ENCODE data around the gene AIFM3.
"Not testable (repeated sequence)": the region's sequence is repeated elsewhere in the genome, so short reads cannot be mapped to it uniquely, and the experiment has no call there.

Gene AIFM3

DNA sequence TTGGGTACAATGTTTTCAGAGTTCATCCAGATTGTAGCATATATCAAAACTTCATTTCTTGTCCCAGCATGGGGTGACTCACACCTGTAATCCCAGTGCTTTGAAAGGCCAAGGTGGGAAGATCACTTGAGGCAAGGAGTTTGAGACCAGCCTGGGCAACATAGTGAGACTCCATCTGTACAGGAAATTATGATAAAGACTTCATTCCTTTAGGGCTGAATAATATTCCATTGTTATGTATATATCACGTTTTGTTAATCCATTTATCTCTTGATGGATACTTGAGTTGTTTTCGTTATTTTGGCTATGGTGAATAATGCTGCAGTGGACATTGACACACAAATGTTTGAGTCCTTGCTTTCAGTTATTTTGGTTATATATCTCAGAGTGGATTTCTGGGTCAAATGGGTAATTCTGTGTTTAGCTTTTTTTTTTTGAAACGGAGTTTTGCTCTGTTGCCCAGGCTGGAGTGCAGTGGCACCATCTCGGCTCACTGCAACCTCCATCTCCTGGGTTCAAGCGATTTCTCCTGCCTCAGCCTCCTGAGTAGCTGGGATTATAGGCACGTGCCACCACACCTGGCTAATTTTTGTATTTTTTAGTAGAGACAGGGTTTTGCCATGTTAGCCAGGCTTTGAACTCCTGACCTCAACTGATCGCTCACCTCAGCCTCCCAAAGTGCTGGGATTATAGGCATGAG, 24.7 kb upstream of the AIFM3 start:
- not testable (repeated sequence) for DNase-seq (ENCODE audit: low spot score)

DNA sequence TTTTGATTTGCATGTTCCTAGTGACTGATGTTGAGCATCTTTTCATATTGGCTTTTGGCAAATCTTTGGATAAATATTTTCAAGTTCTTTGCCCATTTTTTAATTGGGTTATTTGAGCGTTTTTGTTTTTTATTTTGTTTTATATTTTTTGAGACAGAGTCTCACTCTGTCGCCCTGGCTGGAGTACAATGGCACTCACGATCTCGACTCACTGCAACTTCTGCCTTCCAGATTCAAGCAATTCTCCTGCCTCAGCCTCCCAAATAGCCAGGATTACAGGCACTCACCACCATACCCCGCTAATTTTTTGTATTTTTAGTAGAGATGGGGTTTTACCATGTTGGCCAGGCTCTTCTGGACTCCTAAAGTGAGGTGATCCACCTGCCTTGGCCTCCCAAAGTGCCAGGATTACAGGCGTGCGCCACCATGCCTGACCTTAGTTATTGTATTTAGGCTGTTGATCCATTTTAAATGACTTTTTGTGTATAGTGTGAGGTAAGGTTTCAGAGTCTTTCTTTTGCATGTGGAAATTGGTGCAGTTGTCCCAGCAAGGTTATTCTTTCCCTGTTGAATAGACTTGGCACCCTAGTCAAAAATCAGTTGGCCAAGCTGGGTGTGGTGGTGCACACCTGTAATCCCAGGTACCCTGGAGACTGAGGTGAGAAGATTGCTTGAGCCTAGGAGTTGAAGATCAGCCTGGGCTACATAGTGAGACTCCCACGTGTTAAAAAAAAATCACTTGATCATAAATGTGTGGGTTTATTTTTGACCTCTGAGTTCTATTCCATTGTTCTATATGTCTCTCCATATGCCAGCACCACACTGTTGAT, 23.7 kb upstream of the AIFM3 start:
- DNase-seq (ENCODE audit: low spot score): no peak

DNA sequence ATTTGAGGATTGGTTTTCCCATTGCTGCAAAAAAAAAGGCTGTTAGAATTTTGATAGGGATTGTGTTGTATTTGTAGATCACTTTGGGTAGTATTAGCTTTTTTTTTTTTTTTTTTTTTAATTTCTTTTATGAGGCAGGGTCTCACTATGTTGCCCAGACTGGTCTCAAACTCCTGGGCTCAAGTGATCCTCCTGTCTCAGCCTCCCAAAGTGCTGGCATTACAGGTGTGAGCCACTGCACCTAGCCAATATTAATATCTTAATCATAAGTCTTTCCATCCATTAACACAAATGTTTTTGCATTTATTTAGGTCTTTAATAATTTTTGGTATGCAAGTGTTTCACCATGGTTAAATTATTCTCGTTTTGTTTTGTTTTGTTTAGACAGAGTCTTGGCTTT, 23.0 kb upstream of the AIFM3 start:
- DNase-seq (ENCODE audit: low spot score): no peak

DNA sequence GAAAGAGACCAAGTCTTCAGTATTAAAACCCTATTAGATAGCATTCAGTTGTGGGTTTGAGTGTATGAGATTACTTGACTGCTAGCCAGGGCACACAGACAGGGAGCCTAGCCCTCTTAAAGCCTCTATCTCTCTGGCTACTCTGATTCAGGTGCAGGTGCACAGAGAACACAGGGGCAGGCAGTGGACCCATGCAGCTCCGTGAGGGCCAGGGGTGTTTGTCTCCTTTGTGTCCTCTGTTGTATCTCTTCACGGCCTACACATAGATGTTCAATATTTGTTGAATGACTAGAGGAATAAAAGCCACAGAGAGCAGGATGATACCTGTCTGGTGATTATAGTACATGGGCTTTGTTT, 21.5 kb upstream of the AIFM3 start:
- DNase-seq (ENCODE audit: low spot score): no peak

DNA sequence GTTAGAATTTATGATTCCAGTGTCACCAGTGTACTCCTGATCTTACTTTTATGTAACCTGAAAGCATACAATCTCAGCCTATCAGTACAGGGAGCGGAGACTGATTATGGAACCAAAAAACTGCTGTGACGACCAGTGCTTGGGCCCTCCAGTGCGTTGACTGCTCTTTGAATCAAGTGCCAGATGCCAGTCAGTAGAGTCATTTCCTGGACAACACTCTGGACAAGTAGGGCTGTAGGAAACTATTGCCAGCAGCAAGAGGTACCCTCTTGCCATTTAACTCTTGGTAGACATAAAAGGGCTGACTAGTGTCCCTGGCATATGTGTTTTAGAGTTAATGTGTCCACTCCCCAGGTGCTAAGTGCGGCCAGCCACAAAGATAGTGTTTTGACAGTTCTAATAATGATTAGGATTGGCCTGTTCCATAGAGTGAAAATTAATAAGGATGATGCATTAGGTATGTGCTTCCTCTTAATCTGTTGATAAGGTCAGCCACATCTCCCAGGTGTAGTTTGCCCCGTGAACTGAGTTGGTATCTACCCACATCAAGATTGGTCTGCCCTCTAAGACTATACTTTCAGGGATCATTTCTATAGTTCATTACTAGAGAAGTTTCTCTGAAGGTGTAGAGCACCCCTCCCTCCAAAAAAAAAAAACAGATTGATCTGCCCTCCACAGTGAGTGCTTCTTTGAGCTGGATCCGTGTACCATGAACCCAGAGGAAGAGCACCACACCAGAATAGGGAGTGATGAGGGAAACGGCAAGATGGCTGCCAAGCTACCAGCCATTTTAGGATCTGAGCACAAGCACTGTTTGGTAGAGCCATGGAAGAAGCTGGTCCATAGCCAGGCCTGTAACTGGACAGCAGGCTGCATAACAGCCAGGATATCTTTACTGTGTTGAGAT, 20.7 kb upstream of the AIFM3 start:
- peak; percentile 75 for DNase-seq (ENCODE audit: low spot score)

DNA sequence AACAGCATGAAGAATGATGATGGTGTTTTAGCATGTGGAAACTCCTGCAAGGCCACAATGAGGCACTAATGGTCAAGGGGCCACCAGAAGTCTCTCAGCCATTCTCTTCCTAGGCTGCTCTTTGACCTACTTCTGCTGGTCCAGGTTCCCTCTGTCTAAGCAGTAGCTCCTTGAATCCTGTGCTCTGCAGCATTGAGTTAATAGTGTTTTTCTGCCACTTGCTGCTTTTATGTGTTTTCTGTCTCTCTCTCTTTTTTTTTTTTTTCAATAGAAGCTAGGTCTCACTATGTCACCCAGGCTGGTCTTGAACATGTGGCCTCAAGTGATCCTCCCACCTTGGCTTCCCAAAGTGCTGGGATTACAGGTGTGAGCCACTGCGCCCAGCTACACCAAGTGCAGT, 20.1 kb upstream of the AIFM3 start:
- DNase-seq (ENCODE audit: low spot score): no peak

DNA sequence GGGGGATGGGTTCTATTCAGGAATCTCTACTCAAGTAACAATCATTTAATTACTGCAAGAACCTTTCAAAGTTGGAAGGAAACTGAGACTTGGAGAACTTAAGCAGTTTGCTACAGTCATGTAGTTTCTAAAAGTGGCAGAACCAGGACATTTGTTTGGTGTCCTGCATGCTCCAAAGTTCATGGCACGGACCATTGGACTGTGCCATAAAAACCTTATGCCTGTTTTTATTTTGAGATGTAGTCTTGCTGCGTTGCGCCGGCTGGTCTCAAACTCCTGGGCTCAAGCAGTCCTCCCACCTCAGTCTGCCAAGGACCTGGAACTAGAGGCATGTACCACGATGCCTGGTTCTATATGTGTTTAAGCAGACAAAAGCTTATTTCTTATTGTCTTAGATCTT, 18.6 kb upstream of the AIFM3 start:
- no peak for DNase-seq (ENCODE audit: low spot score)

DNA sequence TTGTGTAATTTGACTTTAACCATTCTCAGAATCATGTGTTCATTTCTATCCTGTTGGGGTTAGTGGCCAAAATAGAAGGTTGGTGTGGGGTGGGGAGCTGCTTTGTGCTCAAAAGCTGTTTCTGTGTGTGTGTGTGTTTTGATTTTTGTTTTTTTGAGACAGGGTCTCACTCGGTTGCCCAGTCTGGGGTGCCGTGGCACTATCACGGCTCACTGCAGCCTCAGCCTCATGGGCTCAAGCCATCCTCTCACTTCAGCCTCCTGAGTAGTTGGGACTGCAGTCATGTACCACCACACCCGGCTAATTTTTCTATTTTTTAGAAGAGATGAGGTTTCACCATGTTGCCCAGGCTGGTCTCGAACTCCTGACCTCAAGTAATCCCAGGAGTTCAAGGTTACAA, 18.1 kb upstream of the AIFM3 start:
- DNase-seq (ENCODE audit: low spot score): no peak

DNA sequence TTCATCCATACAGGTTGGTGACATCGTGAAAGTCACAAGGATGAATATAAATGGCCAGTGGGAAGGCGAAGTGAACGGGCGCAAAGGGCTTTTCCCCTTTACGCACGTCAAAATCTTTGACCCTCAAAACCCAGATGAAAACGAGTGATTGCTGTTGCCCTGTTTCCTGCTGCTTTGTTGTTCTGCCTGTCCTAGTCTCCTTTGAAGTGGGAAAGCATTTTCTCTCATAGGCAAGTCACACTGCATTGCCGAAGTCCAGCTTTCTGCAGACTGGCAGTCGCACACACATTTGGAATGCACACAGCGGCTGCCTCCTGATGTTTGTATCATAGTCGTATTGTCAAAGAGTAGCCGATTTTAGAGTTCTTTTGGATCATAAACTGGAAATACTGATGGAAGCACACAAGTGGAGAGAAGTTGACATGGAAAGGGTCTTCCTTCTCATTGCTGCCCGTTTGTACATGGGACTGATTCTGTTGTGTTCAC, 17.3 kb upstream of the AIFM3 start:
- DNase-seq (ENCODE audit: low spot score): no peak

DNA sequence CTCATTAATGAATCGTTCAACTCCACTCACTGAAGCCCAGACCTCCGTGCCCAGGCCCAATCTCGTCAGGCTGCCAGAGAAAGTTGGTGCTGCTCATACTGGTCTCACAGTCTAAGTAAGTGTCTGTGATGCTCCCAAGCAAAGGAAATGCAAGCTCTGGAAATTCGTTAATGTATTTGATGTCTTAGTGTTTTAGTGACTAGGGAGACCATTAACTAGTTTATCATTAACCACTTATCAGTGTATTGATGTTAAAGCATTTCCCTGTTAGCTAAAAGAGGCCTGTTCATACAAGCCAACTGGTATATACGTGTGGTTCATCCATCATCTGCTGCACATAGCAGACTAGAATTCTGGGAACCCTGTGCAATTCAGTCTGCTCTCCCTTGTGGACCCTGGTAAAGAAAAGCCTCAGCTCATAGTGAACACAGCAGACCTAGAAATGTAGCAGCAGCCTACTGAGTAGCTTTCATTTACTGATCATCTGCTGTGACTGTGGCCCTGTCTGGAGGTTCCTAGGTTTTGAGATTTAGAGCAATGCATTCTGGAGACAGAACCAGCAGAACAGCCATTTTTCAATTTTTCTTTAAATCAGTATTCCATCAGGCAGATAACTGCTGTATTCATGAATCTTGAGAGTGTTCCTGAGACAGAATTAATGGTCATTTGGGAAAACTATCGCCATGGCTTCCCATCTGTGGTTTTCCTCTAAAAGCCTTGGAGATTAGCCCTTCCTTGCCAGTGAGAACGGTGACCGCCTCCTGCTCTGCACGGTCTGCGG, 15.7 kb upstream of the AIFM3 start:
- no peak for DNase-seq (ENCODE audit: low spot score)

DNA sequence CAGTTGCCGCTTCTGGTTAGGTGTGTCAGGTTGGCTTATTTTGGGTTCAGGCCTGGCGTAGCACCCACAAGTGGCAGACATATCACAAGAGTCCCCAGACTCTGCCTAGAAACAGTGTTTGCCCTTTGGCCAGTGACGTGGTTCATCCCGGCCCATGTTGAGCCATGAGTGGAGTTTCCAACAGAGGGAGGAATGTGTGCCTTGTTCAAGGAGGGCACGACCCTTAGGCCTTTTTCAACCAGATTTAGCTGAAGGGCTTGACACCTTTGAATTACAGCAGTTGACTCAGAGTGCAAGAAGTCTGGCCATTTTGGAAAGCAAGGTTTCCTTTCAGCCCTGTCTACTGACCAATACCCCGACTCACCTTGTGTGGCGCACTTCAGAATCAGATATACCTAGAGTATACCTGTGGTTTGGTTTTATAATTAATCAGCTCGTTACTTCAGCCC, 15.1 kb upstream of the AIFM3 start:
- DNase-seq (ENCODE audit: low spot score): no peak

DNA sequence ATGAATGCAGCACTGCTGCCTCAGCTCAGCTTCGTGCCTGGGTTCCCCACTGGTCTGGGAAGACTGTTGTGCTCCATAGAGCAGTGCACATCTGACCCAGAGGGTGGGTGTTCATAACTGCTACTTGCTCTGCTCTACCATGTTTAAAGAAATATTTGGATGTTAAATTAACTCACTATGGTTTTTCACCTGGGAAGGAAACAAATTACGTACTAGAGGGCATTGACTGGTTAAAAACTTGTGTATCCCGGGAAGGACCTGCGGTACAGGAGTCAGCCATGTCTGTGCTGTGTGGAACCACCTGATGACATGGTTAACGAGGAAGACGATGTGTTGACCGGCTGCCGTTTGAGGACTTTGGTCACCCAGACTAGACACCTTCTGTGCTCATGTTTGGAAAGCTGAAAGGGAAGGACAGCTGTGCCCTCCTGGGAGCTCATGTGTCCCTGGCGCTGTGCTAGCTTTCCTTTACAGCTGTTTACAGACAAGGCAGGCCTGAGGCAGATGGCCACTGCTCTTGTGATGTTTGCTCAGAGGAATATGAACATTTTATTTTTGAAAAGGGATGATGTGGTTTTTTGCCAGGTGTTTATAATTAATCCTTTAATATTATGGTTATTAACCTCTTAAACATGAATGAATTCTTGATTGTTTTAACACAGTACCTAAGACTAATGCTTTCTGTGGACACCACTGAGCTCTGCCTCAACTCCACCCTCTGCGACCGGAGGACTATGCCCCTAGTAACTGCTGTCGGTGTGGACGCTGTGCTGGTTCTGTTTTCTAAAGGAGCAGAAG, 14.3 kb upstream of the AIFM3 start:
- no peak for DNase-seq (ENCODE audit: low spot score)

DNA sequence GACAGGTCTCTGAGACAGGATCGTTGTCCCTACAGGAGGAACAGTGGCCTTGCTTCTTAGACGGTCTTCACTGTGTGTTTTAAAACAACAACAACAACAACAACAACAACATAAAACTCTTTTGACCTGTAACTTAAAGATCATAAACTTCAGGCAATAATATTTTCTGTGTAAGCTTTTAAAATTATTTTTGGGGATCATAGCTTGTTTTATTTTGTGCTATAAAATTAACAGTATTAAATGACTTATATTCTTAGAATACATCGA, 13.8 kb upstream of the AIFM3 start:
- DNase-seq (ENCODE audit: low spot score): no peak

DNA sequence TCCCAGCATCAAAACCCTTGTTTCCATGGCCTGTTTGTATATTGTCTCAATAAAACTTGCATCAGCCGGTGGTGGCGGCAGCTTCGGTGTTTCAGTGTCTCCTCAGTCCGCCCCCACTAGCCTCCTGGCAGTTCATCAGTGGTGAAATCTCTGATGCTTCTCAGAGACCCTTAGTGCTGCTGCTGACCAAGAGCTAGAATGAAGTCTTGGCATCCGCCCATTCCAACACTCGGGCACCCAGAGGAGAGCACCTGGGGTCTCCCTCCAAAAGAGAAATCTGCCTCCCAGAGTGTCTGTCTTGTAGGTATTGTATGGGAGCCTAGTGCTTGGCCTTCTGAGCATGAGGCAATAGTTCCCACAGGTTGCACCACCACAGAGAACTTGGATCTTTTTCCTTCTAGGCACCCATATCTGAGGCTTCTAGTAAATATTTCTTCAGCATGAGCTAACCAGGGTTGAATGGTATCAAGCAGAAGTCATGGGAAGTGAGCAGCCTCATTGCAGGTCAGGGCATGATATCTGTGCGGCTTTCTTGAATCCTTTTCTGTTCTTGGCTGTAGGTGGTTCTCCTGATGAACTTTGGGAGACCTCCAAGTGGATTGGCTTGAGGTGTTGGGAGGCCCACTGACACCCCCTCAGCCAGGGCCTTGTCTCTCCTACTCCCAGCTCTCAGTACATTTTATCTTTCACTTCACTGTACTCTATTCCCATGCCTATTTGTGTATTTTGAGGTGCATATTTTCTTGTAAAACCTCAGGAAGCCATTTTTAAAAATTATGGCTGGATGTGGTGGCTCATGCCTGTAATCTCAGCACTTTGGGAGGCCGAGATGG, 13.2 kb upstream of the AIFM3 start:
- DNase-seq (ENCODE audit: low spot score): no peak

DNA sequence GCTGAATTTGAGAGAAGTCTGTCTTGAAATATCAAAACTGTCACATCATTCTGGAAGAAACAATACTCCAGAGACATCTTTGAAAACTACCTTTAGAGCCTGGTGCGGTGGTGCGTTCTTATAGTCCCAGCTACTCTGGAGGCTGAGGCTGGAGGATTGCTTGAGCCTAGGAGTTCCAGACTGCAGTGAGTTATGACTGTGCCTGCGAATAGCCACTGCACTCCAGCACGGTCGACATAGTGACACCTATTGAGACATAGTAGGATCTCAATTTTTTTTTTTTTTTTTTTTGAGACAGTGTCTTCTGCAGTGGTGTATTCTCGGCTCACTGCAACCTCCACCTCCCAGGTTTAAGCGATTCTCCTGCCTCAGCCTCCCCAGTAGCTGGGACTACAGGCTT, 11.5 kb upstream of the AIFM3 start:
- no peak for DNase-seq (ENCODE audit: low spot score)

DNA sequence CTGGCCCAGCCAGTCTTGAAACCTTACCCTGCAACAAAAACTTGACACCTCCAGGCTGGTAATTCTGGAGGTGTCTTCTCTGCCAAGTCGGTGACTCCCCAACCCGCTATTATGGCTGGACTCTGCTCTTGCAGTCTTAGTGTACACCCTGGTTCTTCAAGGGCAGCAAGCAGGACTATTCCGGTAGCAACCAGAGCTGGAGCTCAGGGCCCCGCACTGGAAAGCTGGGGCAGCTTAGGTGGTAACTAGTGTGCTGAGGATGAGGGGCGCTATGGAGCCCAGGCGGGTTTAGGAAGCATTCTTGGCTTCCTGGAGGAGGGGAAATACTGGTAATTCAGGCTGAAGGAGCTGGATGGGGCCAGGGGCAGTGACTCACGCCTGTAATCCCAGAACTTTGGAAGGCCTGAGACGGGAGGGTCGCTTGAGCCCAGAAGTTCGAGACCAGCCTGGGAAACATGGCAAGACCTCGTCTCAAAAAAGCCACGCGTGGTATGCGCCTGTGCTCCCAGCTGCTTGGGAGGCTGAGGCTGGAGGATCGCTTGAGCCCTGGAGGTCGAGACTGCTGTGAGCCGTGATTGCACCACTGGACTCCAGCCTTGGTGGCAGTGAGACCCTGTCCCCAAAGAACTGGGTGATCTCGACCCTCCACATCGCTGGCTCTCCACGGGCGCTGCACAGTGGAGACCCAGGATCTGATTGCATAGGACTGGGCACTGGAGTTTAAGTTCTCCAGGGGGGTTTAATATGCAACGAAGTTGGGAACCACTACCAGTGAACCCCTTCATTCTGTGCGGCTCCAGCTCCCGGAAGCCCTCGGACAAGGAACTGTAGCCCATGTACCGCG, 10.6 kb upstream of the AIFM3 start:
- DNase-seq (ENCODE audit: low spot score): no peak

DNA sequence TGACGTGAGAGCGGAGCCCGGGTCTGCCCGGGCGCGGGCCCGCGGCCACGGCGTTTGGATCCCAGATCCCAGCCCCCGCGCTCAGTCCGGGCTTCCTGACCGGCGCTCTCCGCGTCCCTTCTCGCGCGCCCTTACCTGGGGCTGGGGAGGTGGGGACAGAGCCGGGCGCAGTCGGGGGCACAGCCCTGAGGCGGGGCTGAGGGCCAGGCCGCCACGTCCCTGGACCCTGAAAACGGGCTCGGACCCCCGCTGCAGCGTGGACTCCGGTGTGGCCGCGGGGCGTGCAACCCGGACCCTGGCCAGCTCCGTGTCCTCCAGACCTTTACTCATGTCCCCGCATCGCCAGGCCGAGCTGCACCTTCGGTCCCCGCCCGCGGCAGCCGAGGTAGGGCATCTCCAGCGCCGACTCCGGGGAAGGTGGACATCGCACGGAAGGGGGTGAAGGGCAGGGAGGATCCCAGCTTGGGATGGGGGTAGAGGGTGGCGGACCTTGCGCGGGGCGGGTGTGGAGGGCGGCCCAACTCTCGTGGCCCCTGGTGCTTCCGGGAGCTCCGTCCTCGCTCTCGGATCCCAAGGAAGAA, 9.9 kb upstream of the AIFM3 start:
- DNase-seq (ENCODE audit: low spot score): no peak

DNA sequence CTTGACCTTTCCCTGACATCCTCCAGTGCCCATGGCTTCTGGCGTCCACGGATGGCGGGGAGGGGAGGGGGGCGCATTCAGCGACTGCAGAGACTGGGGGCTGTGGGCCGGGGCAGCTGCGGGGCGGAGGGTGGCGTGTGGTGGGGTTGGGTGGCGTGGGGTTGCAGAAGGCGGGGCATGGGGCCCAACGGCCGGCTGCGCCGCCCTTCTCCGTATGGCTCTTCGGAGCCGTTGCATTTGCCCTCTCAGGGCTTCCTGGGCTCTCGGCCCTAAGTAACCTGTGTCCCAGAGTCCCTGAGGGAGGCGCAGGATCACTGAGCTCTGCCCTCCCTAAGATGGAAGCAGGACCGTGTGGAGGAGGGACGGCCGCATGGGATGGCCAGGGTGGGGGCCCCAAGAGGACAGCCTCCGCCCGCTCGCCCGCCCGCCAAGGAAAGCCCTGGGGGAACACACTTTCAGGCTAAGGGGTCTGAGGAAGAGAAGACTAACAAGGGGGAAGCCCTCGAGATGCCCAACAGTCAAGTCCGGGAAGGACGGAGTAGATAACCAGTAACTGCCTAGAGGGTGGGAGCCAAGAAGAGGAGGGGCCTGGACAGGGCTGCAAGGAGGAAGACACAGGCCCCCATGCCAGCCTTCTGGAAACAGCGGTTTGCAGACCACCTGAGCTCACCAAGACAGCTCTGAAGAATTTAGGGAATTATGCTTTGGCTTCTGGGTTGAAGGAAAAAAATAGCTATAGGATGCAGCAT, 9.2 kb upstream of the AIFM3 start:
- DNase-seq (ENCODE audit: low spot score): no peak
